ENCODE results near the gene ITPR1. TPM values are rescaled to one million over a fixed set of nuclear protein-coding genes. Genes with fewer than 3 reads are reported as not detected.

ITPR1 gene
- polyA plus RNA-seq, 1 experiment = 1.4 TPM

DNA sequence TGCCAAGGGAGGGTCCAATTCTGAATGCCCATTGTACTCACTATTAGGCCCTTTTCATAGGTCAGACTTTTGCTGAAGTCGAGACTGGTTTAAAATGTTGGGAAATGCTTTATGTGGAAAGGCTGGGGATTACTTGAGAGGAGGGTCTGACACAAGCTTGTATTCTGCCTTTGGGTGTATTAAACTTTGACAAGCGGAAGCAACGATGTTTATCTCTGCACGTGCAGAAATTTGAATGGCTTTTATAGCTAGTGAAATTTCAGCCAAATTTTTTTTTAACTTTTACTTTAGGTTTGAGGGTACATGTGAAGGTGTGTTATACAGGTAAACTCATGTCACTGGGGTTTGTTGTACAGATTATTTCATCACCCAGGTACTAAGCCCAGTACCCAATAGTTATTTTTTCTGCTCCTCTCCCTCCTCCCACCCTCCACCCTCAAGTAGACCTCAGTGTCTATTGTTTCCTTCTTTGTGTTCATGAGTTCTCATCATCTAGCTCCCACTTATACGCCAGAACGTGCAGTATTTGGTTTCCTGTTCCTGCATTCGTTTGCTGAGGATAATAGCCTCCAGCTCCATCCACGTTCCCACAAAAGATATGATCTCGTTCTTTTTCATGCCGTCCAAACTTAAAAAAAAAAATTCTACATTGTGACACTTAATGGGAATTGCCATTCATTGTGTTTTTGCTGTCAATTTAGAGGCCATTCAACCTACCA is 263.1 kb downstream of the ITPR1 start:
- POLR2A ChIA-PET = interaction anchor here (0.6 kb wide), 1 partner anchor 142 kb away, joined by 4 read pairs; no protein-coding TSS in a partner anchor
- DNase-seq (ENCODE audit: low read depth) = no peak
- Histone ChIP-seq H3K36me3 (ENCODE audit: control insufficient read depth, insufficient read depth, low read length) (no peaks in the 10 kb centered on the region), H3K27me3 (ENCODE audit: control insufficient read depth, insufficient read depth, low read length) (peaks cover 5% of the 10 kb centered on the region; the same call in 1 of the 2 replicates), H3K4me3 (ENCODE audit: low read depth, low read length) (no peak overlapping the region)
- TF ChIP-seq, protein P1, sequence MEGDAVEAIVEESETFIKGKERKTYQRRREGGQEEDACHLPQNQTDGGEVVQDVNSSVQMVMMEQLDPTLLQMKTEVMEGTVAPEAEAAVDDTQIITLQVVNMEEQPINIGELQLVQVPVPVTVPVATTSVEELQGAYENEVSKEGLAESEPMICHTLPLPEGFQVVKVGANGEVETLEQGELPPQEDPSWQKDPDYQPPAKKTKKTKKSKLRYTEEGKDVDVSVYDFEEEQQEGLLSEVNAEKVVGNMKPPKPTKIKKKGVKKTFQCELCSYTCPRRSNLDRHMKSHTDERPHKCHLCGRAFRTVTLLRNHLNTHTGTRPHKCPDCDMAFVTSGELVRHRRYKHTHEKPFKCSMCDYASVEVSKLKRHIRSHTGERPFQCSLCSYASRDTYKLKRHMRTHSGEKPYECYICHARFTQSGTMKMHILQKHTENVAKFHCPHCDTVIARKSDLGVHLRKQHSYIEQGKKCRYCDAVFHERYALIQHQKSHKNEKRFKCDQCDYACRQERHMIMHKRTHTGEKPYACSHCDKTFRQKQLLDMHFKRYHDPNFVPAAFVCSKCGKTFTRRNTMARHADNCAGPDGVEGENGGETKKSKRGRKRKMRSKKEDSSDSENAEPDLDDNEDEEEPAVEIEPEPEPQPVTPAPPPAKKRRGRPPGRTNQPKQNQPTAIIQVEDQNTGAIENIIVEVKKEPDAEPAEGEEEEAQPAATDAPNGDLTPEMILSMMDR (IDR thresholded peaks at IDR 0.05; ENCODE audit: insufficient read depth, low read depth, low read length) = no peak
- CTCF ChIA-PET = interaction anchor here (0.9 to 1.1 kb wide), 3 partner anchors 8 to 11 kb away, joined by 3 to 5 read pairs (median 3); no protein-coding TSS in a partner anchor

DNA sequence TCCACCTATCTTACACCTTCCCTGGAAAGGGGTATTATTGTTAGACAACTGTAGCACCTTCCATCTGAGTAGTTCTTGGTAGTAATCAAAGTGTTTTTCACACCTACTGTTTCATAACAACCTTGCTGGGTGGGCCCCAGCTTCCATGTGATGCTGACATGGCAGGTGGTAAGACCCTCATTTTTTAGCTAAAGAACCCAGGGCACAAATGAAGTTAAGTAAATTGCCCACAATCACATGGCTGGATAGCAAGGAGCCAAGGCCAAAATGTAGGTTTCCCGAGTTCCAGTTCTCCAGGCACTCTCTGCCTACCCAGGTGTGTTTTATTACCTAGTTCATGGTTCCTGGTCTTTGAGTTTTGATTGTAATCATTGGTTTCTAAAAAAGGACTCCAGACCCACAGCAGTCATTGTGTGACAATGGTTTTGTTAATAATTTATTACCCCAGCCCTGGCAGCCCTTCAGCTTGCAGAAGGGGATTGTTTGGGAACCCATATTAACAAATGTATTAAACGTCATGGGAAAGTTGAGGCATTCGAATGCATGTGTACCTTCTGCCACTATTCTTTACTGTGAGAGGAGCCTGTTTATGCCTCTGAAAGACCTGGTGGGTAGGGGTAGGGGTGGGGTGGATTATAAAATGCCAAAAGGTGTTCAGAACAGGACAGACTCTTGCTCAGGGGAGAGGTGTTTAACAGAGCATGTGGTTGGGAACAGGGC is 263.9 kb downstream of the ITPR1 start:
- CTCF ChIA-PET = interaction anchor here (0.7 to 1.1 kb wide), 2 partner anchors 10 to 21 kb away, joined by 4 to 5 read pairs; no protein-coding TSS in a partner anchor
- no peak for DNase-seq (ENCODE audit: low read depth)
- TF ChIP-seq, protein P1 (IDR thresholded peaks at IDR 0.05; ENCODE audit: insufficient read depth, low read depth, low read length) = no peak
- POLR2A ChIA-PET = no interaction called here
- H3K27me3 ChIP-seq (ENCODE audit: control insufficient read depth, insufficient read depth, low read length) = peaks cover 5% of the 10 kb centered on the region
- H3K4me3 ChIP-seq (ENCODE audit: low read depth, low read length) = no peak overlapping the region
- no peaks in the 10 kb centered on the region for H3K36me3 ChIP-seq (ENCODE audit: control insufficient read depth, insufficient read depth, low read length)

DNA sequence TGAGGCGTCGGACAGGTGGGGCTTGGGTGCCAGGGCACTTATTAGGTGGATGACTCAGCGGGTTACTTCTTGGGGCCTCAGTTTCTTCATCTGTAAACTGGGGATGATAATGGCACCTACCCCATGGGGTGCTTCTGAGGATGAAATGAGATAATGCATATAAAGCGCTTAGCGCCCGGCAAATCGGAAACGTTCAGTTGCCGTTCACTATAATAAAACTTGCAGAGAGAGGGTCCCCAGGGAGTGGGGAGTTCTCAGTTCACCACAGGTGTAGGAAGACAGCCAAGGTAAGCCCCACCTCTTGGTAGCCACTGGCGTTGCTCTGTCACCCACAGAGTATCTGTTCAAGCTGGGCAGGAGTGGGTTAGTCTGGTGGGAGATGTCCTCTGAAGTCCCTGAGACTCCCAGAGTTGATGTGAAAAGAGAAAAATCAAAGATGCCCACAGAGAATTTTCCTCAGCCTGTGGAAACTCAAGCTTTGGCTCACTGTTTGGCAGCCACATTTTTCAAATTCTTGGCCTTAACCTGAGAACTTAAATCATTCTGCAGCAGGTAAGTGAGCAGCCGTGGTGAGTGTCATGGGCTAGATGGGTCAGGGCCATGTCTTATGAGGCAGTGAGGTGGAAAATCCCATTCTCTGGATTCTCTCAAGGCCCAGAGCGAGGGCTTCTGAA is 264.6 kb downstream of the ITPR1 start:
- CTCF ChIA-PET = no interaction called here
- TF ChIP-seq, protein P1 (IDR thresholded peaks at IDR 0.05; ENCODE audit: insufficient read depth, low read depth, low read length) = no peak
- POLR2A ChIA-PET = no interaction called here
- no peak for DNase-seq (ENCODE audit: low read depth)
- Histone ChIP-seq H3K4me3 (ENCODE audit: low read depth, low read length) (no peak overlapping the region), H3K36me3 (ENCODE audit: control insufficient read depth, insufficient read depth, low read length) (no peaks in the 10 kb centered on the region), H3K27me3 (ENCODE audit: control insufficient read depth, insufficient read depth, low read length) (peaks cover 5% of the 10 kb centered on the region)

DNA sequence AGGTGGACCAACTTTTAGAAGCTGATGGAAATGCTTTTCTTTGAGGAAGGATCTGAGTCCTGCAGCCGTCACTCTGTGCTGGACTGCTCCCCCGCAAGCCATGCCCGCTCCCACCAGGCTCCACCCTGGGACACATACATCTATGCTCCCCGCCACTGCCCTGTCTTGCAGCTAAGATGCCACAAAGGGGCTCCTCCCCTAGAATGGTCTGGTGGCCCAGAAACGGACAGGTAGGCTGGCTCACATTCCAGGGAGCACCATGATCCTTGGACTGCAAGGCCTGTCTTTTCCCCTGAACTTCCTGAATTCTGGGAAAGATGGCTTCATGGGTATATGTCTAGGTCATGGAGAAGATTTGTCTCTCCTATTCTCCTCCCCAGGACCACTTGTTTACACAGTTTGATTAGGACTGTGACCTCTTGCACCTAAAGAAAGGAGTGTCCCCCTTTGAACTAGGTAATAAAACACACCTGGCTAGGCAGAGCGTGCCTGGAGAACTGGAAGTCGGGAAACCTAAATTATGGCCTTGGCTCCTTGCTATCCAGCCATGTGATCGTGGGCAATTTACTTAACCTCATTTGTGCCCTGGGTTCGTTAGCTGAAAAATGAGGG is 265.2 kb downstream of the ITPR1 start:
- POLR2A ChIA-PET = no interaction called here
- no peak for DNase-seq (ENCODE audit: low read depth)
- CTCF ChIA-PET = no interaction called here
- TF ChIP-seq, protein P1 (IDR thresholded peaks at IDR 0.05; ENCODE audit: insufficient read depth, low read depth, low read length) = no peak
- Histone ChIP-seq H3K4me3 (ENCODE audit: low read depth, low read length) (no peak overlapping the region), H3K36me3 (ENCODE audit: control insufficient read depth, insufficient read depth, low read length) (no peaks in the 10 kb centered on the region), H3K27me3 (ENCODE audit: control insufficient read depth, insufficient read depth, low read length) (peaks cover 5% of the 10 kb centered on the region)
